Glutamatergic neuron (in vitro differentiated cells): ENCODE measurements around the gene MYO18B. TPM values are rescaled to one million over a fixed set of nuclear protein-coding genes. Genes with fewer than 3 reads are reported as not detected.

Source experiments
- DNase-seq: peaks from one replicate; pipeline ENCODE4 v3.0.0; 2022
- H3K27ac Mint-ChIP-seq: one replicate; pipeline ENCODE4 v1.8.0; 2020; ENCODE audit warnings: mild to moderate bottlenecking, mixed read lengths, inconsistent platforms; ENCODE audit not compliant: unreplicated experiment
- H3K27me3 Mint-ChIP-seq: one replicate; pipeline ENCODE4 v1.8.0; 2020; ENCODE audit warnings: mild to moderate bottlenecking, moderate library complexity, mixed read lengths, inconsistent platforms; ENCODE audit not compliant: unreplicated experiment
- H3K36me3 Mint-ChIP-seq: one replicate; pipeline ENCODE4 v1.8.0; 2020; ENCODE audit warnings: mild to moderate bottlenecking, mixed read lengths, inconsistent platforms; ENCODE audit not compliant: unreplicated experiment
- H3K4me1 Mint-ChIP-seq: one replicate; pipeline ENCODE4 v1.8.0; 2020; ENCODE audit warnings: mild to moderate bottlenecking, low read depth, mixed read lengths, inconsistent platforms; ENCODE audit not compliant: unreplicated experiment
- H3K4me3 Mint-ChIP-seq: one replicate; pipeline ENCODE4 v1.8.0; 2020; ENCODE audit warnings: mild to moderate bottlenecking, mixed read lengths, inconsistent platforms; ENCODE audit not compliant: unreplicated experiment
- H3K9me3 Mint-ChIP-seq: one replicate; pipeline ENCODE4 v1.8.0; 2020; ENCODE audit warnings: mild to moderate bottlenecking, moderate library complexity, mixed read lengths, inconsistent platforms; ENCODE audit not compliant: unreplicated experiment
- CTCF ChIP-seq: fragments of 200-600 bp; sonication (generic); IDR thresholded peaks from one replicate; pipeline ENCODE4 v1.5.0; 2021; ENCODE audit not compliant: partially characterized antibody, unreplicated experiment
- total RNA-seq: library from RNA; stranded (reverse); fragmentation: NEBNext Ultra II Directional; extraction: Animal tissue kit (Norgen Biotek cat#: 25700); gene quantifications from one replicate; pipeline ENCODE4 v1.2.1, GENCODE V29; 2021; ENCODE audit not compliant: unreplicated experiment

The MYO18B gene
- total RNA-seq, 1 donor from 2014 or later = 0.25 TPM

DNA sequence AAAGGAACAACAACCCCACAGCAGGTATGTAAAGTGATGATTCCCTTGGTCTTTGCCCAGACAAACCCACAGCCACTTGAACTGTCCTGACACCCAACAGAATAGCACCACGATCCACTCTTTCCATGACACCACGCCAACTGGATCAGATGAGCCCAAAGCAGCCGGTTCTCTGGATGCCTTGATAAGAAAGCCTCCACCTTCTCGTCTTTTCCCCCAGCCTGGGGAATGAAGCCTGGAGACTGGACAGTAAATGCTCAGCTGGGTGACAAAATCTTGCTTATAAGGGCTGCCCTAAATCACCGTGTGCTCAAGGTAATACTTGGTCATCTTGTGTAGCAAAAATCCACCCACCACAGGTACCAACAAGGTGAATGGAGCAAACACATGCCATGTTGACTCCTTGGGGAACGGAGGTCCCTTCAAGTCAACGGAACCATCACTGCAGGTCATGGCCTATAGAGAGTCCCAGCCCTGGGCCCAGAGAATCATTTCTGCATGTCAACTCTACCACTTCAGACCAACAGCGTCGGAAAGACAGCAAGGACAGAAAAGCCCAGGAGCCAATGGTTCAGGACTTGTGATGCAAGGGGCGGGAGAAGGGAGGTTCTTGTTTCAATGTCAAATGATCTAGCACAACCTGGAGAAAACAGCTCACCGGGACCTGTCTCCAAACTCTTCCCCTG is 2.2 kb upstream of the MYO18B start:
- no peak overlapping the region for H3K4me3 Mint-ChIP-seq
- H3K4me1 Mint-ChIP-seq = no peaks in the 10 kb centered on the region
- TF ChIP-seq CTCF = no peak
- no peak for DNase-seq
- no peaks in the 10 kb centered on the region for H3K9me3 Mint-ChIP-seq
- peaks cover 3% of the 10 kb centered on the region for H3K27me3 Mint-ChIP-seq
- no peak overlapping the region for H3K27ac Mint-ChIP-seq
- no peaks in the 10 kb centered on the region for H3K36me3 Mint-ChIP-seq

DNA sequence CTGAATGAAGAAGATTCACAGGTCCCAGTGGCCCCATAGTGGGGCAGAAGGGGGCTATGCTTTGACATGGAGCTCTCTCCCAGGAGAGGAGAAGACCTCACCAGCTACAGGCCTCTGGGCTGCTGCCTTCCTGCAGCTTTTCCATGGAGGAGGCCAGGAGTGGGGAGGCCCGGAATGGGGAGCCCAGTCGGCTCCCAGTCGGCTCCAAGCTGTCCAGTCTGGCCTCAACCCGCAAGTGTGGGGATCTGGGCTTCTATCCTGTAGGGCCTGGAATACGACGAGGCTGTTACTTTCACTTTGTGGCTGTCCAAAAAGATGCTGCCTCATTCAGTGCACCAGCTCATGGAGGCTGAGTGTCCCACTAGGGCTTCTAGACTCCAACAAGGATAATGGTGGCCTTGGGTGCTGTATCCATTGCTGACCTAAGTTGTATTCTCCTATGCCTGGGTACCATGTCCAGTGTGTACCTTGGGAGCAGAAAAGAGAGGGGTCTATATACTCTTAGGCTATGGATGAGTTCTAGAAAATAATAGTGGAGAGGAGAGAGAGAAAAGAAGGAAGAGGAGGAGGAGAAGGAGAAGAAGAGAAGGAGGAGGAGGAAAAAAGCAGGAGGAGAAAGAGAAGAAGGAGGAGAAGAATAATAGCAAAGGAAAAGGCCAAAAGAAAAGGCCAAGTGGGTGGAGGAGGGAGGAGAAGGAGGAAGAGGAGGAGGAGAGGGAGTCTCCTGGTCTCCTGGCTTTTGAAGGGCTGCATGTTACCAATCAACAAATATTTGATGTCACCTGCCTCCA is 1.1 kb downstream of the MYO18B start:
- TF ChIP-seq CTCF = no peak
- no peaks in the 10 kb centered on the region for H3K36me3 Mint-ChIP-seq
- H3K27me3 Mint-ChIP-seq = peaks cover 3% of the 10 kb centered on the region
- DNase-seq = no peak
- no peak overlapping the region for H3K4me3 Mint-ChIP-seq
- no peaks in the 10 kb centered on the region for H3K4me1 Mint-ChIP-seq
- no peaks in the 10 kb centered on the region for H3K9me3 Mint-ChIP-seq
- H3K27ac Mint-ChIP-seq = no peak overlapping the region

DNA sequence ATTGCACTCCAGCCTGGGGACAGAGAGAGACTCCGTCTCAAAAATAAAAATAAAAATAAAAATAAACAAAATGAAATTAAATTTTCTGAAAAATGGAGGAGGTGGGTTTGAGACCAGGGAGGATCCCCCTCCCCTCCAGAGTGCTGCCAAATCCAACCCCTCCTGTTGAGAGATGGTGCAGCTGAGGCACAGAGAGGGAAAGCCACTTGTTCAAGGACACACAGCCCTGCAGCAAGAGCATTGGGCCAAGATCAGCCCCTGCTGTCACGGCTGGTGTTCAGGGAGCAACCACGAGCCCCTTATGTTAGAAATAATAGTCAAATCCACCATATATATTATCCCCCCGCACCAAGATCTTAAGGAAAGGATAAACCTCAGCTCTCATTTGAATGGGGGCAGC is 2.7 kb downstream of the MYO18B start:
- Mint-ChIP-seq H3K36me3 (no peaks in the 10 kb centered on the region), H3K4me3 (no peak overlapping the region), H3K9me3 (no peaks in the 10 kb centered on the region), H3K4me1 (no peaks in the 10 kb centered on the region), H3K27me3 (peaks cover 6% of the 10 kb centered on the region), H3K27ac (no peak overlapping the region)
- no peak for DNase-seq
- no peak for TF ChIP-seq CTCF

GRCh38 chr22:25745341-25746011 is 3.5 kb downstream of the MYO18B start:
- Mint-ChIP-seq H3K27ac (no peak overlapping the region), H3K4me3 (no peak overlapping the region)
- no peak for TF ChIP-seq CTCF

DNA sequence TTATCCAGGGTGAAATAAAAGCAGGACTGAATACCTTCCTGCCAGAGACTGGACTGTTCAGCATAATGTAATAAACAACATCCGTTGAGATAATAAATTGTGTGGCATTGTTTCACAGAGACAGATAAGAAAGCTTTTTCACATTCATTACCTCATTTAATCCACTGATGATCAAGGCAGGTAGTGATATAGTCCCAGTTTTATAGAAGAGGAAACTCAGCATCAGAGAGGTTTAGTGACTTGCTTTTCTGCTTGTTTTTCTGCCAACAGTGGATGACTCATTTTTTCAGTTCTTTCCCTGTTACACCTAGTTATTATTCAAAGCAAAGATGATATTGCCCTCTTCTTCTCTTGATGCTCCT is 4.0 kb downstream of the MYO18B start:
- no peak for TF ChIP-seq CTCF
- Mint-ChIP-seq H3K4me1 (no peaks in the 10 kb centered on the region), H3K36me3 (no peaks in the 10 kb centered on the region), H3K27ac (no peak overlapping the region), H3K4me3 (no peak overlapping the region), H3K9me3 (no peaks in the 10 kb centered on the region), H3K27me3 (peaks cover 4% of the 10 kb centered on the region)
- no peak for DNase-seq

More at GRCh38 chr22:25745341-25746011, 3.5 kb downstream of the MYO18B start:
- Mint-ChIP-seq H3K27me3 (peaks cover 4% of the 10 kb centered on the region), H3K4me1 (no peaks in the 10 kb centered on the region), H3K36me3 (no peaks in the 10 kb centered on the region), H3K9me3 (no peaks in the 10 kb centered on the region)
- DNase-seq = no peak
